CD1c-positive myeloid dendritic cell (primary cell): Measurements from ENCODE around the gene KIFC1.
"Not testable (repeated sequence)": the region's sequence is repeated elsewhere in the genome, so short reads cannot be mapped to it uniquely, and the experiment has no call there.

Experiments
- DNase-seq: peaks from one replicate; pipeline ENCODE4 v3.0.0-alpha.2; 2016; ENCODE audit errors: extremely low spot score

KIFC1 gene

DNA sequence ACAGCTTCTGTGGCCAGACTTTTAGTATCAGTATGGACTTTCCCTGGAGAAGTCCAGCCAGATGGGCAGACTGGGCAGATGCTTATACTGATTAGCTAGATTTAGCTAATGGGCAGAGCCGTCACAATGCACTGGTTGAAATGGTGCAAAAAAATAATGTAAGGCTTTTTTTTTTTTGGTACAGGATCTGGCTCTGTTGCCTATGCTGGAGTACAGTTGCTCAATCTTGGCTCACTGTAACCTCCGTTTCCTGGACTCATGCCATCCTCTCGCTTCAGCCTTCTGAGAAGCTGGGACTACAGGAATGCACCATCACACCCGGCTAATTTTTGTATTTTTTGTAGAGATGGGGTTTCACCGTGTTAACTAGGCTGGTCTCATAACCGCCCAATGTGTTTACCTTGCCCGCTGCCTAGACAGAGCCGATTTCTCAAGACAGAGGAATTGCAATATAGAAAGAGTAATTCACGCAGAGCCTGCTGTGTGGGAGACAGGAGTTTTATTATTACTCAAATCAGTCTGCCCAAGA lies 16.4 kb upstream of the KIFC1 start:
- DNase-seq = peak; percentile 48

- DNase-seq = no peak
These were observed 14.5 kb upstream of the KIFC1 start for GRCh38 chr6:33377171-33377570.

DNA sequence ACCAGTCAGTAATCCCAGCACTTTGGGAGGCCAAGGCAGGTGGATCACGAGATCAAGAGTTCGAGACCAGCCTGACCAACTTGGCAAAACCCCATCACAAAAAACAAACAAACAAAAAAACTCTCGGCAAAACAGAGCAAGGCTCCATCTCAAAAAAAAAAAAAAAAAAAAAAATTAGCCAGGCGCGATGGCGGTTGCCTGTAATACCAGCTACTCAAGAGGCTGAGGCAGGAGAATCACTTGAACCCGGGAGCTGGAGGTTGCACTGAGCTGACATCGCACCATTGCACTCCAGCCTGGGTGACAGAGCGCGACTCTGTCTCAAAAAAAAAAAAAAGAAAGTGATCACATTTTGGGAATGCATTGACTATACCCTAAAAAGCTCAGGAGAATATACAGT lies 12.4 kb upstream of the KIFC1 start:
- DNase-seq = not testable (repeated sequence)

DNA sequence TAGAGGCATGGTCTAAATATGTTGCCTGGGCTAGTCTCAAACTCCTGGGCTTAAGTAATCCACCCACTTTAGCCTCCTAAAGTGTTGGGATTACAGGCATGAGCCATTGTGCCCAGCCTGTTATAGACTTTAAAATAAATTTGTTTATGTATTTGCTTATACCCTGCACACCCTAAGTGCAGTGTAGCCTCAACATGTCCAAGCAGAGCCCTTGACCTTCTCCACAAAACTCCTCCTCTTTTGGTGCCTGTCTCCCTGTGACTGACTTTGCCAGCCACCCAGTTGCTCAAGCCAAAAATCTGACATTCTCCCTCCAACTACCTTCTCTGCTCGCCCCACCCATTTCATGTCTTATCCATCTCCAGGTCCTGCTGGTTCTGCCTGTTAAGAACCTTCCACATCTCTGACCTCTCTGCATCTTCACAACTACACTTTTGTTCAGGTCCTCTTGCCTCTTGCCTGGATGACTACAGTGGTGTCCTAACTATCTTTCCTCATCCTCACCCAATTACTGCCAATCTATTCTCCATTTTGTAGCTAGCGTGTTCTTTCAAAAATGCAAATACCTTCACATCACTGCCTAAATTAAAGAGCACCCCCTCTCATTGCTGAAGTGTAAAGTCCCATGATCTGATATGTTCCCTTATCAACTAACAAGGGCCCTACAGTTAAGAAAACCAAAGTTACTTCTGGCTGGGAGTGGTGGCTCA lies 11.2 kb upstream of the KIFC1 start:
- DNase-seq = no peak

GRCh38 chr6:33383427-33384185 lies 8.0 kb upstream of the KIFC1 start:
- no peak for DNase-seq

DNA sequence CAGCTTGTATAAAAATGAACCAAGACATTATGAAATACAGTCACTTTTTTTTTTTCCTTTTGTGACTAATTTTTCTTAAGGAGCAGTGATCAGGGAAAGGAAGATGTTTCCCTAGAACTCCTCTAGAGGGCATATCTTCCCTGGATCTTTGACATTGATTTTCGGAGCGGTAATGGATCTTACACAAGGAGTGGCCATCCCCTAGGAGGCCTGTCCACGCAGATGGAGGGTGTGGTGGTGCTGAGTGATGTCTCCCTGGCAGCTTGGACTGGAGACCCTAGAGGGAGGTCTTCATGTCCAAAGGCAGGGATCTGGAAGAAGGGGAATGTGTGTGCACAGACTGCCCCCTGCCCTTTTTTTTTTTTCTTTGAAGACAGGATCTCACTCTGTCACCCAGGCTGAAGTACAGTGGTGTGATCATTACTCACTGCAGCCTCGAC lies 7.0 kb upstream of the KIFC1 start:
- DNase-seq = no peak

DNA sequence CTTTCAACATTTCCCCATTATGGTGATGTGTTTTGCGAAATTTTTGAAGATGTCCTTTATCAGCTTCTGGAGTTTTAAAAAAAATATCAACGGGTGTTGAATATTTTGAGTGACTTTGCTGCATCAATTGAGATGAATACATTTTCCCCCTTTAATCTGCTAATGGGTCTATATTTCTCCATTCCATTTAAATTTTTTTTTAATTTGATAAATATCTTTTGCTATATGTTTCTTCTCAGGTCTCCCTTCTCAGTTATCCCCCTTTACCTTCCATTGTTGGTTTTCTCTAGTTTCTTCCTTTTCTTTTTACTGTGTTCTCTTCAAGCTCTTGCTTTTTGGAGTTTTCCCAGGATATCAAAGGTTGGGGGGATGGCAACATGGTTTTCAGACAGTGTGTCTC lies 1.4 kb upstream of the KIFC1 start:
- DNase-seq = no peak

DNA sequence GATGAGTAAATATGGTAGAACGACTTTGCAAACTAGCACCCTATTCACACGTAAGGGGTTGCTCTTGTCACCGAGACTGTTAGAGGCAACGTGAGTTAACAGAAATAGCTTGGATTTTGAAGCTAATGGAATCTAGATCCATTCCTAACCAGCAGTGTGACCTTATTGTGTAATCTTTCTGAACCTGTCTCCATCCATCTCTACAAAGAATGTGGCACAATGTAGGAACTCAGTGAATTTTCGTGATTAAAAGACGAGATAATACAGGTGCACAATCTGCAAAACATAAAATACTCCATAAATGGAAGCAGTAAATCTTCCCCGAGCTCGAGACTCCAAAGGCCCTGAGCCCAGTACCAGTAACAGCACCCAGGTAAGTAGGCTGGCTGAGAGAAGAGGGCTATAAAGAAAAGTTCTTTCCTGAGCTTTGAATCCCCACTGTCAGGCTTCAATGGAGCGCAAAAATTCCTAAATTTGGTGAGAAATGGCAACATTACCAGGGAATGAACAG lies 801 bp upstream of the KIFC1 start:
- DNase-seq = no peak

GRCh38 chr6:33391922-33392594 lies 435 bp downstream of the KIFC1 start:
- peak; percentile 71 for DNase-seq

- no peak for DNase-seq
These were observed 949 bp downstream of the KIFC1 start for GRCh38 chr6:33392595-33392948.

GRCh38 chr6:33392979-33393378 lies 1.4 kb downstream of the KIFC1 start:
- no peak for DNase-seq

DNA sequence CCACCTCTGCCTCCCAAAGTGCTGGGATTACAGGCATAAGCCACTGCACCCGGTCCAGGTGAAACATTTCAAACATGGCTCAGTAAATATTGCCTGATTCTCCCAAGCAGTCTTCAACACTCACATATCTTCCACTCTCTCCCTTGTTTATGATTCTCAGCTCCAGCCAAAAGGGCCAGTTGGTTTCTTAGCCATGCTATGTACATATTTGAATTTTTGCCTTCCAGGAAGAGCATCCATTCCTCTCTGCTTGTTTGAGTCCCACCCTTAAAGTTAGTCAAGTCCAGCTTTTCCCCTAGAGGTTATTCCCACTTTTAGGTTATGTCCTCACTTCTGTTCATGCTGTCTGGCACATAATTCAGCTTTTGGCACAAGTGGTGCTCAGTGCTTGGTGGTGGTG lies 5.9 kb downstream of the KIFC1 start:
- no peak for DNase-seq

DNA sequence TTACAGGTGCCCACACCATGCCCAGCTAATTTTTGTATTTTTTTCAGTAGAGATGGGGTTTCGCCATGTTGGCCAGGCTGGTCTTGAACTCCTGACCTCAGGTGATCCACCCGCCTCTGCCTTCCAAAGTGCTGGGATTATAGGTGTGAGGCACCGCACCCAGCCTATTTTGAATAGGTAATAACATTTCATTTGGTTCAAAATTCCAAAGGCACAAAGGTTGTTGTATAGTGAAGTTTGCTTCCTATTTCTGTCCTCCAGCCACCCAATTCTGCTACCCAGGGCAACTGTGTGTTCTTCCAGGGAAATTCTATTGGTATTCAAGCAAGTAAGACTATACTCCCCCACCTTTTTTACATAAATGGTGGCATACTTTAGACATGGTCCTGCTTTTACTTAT lies 7.0 kb downstream of the KIFC1 start:
- not testable (repeated sequence) for DNase-seq

DNA sequence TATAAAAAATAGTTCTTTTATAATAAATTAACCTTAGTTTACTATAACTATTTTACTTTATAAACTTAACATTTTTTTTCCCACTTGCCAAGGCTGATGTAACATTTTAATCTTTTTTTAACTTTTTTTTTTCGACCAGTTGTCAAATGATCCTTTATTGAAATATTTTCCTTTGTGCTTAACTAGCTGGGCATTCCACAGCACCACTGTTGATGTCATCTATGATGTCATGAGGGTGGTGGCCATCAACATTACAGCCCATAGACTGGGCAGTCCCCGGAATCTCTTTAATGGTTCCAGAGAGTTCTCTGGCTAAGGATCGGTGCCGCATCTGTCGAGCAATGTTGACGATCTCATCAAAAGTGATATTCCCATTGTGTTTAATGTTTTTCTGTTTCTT lies 8.3 kb downstream of the KIFC1 start:
- not testable (repeated sequence) for DNase-seq

GRCh38 chr6:33404884-33405283 lies 13.3 kb downstream of the KIFC1 start:
- no peak for DNase-seq

GRCh38 chr6:33405386-33405940 lies 13.8 kb downstream of the KIFC1 start:
- DNase-seq = no peak

DNA sequence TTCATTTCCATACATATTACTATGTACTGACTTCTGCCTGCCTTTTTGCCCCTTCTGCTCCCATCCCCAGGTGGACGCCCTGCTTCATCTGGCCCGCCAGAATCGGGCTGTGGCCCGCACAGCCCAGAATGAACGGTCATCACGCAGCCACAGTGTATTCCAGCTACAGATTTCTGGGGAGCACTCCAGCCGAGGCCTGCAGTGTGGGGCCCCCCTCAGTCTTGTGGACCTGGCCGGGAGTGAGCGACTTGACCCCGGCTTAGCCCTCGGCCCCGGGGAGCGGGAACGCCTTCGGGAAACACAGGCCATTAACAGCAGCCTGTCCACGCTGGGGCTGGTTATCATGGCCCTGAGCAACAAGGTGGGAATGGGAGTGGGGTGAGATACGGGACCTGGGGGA lies 14.5 kb downstream of the KIFC1 start:
- DNase-seq = no peak

GRCh38 chr6:33407132-33407718 lies 15.6 kb downstream of the KIFC1 start:
- DNase-seq = peak; percentile 54

GRCh38 chr6:33410050-33410710 lies 18.6 kb downstream of the KIFC1 start:
- peak; percentile 99 for DNase-seq

DNA sequence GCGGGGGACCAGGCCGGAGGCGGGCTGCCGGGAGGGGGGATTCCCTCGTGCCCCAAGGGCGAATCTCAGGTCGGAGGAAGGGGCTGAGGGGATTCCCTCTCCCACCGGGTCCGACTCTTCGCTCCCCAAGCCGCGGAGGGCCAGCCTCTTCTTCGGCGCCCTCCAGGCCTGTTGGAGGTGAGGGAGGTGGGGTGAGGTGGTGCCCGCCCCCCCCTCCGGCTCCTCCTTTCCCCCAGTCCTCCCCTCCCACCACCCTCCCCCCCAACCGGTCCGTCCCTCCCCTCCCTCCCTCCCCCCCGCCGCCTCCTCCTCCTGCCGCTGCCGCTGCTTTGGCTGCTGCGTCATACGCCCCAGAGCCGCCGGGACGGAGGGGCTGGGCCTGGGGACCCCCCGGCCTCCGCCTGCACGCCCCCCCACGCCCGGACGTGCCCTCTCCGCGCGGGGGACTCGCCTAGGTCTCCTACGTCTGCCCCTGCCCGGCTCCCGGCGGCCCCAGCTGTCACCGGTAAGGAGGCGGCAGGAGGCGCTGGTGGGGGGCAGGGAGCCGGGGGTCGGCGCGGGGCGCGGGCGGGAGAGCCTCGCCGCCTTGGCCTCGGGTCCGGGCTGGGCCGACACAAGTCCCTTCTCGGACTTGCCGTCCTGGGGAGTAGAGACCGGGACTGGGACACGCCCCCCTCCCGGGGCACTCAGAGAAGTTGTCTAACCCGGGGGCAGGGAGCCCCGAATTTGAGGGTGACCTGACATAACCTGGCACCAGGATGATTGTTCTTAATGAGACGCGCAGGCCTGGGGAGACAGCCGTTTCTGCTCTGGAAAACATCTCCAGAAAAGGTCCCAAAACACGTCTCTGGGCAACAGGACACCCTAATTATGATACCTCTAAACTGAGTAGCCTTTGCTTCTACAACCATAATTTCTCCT lies 19.3 kb downstream of the KIFC1 start, which contains the start of gene PHF1:
TSS of gene PHF1 (plus strand) at position 304 of the 921 bp plus-strand sequence. CDS start 1,250 bp downstream, outside the sequence.
- DNase-seq = no peak
